SK-N-SH (cell line): ENCODE results near the gene SRRT. TPM values are rescaled to one million over a fixed set of nuclear protein-coding genes. Genes with fewer than 3 reads are reported as not detected.

Experiments
- CTCF ChIA-PET: fragments of 300-600, 350-600 bp; formaldehyde crosslinking; extraction: SDS; loops from one replicate; lab custom pipeline; 2021; lab: Yijun Ruan, JAX
- POLR2A ChIA-PET: fragments of 350-600 bp; sonication (Branson Sonifier 250); formaldehyde crosslinking; extraction: SDS; loops from one replicate; lab custom pipeline; 2020; ENCODE audit warnings: antibody characterized with exemption, inconsistent platforms; lab: Yijun Ruan, JAX
- DNase-seq: peaks from one replicate; pipeline ENCODE4 v3.0.0; 2012
- H2AFZ ChIP-seq: fragments of 200-600 bp; sonication (generic); 2 replicates; pipeline ENCODE4 v1.8.1; 2016; ENCODE audit warnings: antibody characterized with exemption, mild to moderate bottlenecking, low read depth
- H3F3A ChIP-seq: fragments of 200-600 bp; sonication (generic); replicated peaks from 2 replicates; pipeline ENCODE3; 2016; ENCODE audit warnings: antibody characterized with exemption, mild to moderate bottlenecking; ENCODE audit not compliant: insufficient read depth
- H3K27ac ChIP-seq, 2 experiments: fragments of 200-500 bp in 1 of 2; fragments of 200-600 bp in 1 of 2; sonication (Bioruptor generic) in 1 of 2; sonication (generic), shearing (Covaris generic) in 1 of 2; 2 replicates each; pipeline versions ENCODE4 v1.5.1 to v1.6.1; 2014 to 2016; ENCODE audit warnings: low read depth in 2 of 2, inconsistent platforms in 1 of 2, low read length in 1 of 2, mild to moderate bottlenecking in 1 of 2, mixed read lengths in 1 of 2
- H3K27me3 ChIP-seq: fragments of 200-600 bp; sonication (generic), shearing (Covaris generic); 2 replicates; pipeline ENCODE4 v1.6.1; 2016; ENCODE audit warnings: mixed run types; ENCODE audit not compliant: insufficient read depth
- H3K36me3 ChIP-seq, 2 experiments: fragments of 200-500 bp in 1 of 2; fragments of 200-600 bp in 1 of 2; sonication (Bioruptor generic) in 1 of 2; sonication (generic) in 1 of 2; replicated peaks in 1 of 2; 2 replicates each; pipeline versions ENCODE3 to v1.5.1; 2014 to 2016; ENCODE audit warnings: low read length in 1 of 2, mild to moderate bottlenecking in 1 of 2; ENCODE audit not compliant: insufficient read depth in 2 of 2, control insufficient read depth in 1 of 2
- H3K4me1 ChIP-seq, 2 experiments: fragments of 200-500 bp in 1 of 2; fragments of 200-600 bp in 1 of 2; sonication (Bioruptor generic) in 1 of 2; sonication (generic), shearing (Covaris generic) in 1 of 2; 2 replicates each; pipeline versions ENCODE4 v1.5.1 to v1.6.1; 2014 to 2016; ENCODE audit warnings: low read depth in 1 of 2, low read length in 1 of 2, mixed run types in 1 of 2; ENCODE audit not compliant: insufficient read depth in 2 of 2, control insufficient read depth in 1 of 2
- H3K4me2 ChIP-seq: fragments of 200-600 bp; sonication (generic), shearing (Covaris generic); 2 replicates; pipeline ENCODE4 v1.6.1; 2017; ENCODE audit warnings: mixed run types
- H3K4me3 ChIP-seq, 2 experiments: fragments of 200-500 bp in 1 of 2; fragments of 200-600 bp in 1 of 2; sonication (Bioruptor generic) in 1 of 2; sonication (generic), shearing (Covaris generic) in 1 of 2; 2 replicates each; pipeline versions ENCODE4 v1.5.1 to v1.8.1; 2014 to 2016; ENCODE audit warnings: low read depth in 2 of 2, inconsistent platforms in 1 of 2, low read length in 1 of 2, mild to moderate bottlenecking in 1 of 2, mixed read lengths in 1 of 2, moderate library complexity in 1 of 2
- H3K79me2 ChIP-seq: fragments of 200-600 bp; sonication (generic); 2 replicates; pipeline ENCODE4 v1.8.1; 2017; ENCODE audit warnings: mild to moderate bottlenecking; ENCODE audit not compliant: insufficient read depth
- H3K9ac ChIP-seq: fragments of 200-600 bp; sonication (generic); 2 replicates; pipeline ENCODE4 v1.6.1; 2017; ENCODE audit warnings: mixed run types
- H3K9me2 ChIP-seq: fragments of 200-600 bp; sonication (generic); 2 replicates; pipeline ENCODE4 v1.6.1; 2017; ENCODE audit warnings: mixed run types
- H3K9me3 ChIP-seq: fragments of 200-600 bp; sonication (generic); 2 replicates; pipeline ENCODE4 v1.6.1; 2017; ENCODE audit warnings: mixed run types, mild to moderate bottlenecking, moderate library complexity
- H4K20me1 ChIP-seq: fragments of 200-600 bp; sonication (generic); 2 replicates; pipeline ENCODE4 v1.6.1; 2017; ENCODE audit warnings: mild to moderate bottlenecking, mixed run types; ENCODE audit not compliant: insufficient read depth
- CHD2 ChIP-seq: fragments of 150-350 bp; IDR thresholded peaks from 2 replicates; pipeline ENCODE4 v1.6.1; 2018; ENCODE audit warnings: low read length; ENCODE audit not compliant: partially characterized antibody
- CTCF ChIP-seq: fragments of 200-600 bp; sonication (generic); IDR thresholded peaks from 2 replicates; pipeline ENCODE4 v1.6.1; 2017; ENCODE audit warnings: antibody characterized with exemption, mild to moderate bottlenecking, moderate library complexity
- EP300 ChIP-seq, 2 experiments: IDR thresholded peaks; 2 replicates each; pipeline versions ENCODE4 v1.4.0 to v1.6.1; 2012; ENCODE audit warnings: borderline replicate concordance in 1 of 2, low read depth in 1 of 2, low read length in 1 of 2
- EZH2phosphoT487 ChIP-seq: fragments of 200-600 bp; sonication (generic); IDR thresholded peaks from 2 replicates; pipeline ENCODE4 v1.6.1; 2017; ENCODE audit warnings: low read depth, mixed run types, mild to moderate bottlenecking, antibody characterized with exemption, moderate library complexity, borderline replicate concordance
- FOSL2 ChIP-seq: IDR thresholded peaks from 2 replicates; pipeline ENCODE4 v1.4.0; 2012; ENCODE audit warnings: low read depth, mild to moderate bottlenecking, moderate library complexity, borderline replicate concordance
- FOXJ3 ChIP-seq: sonication (generic); formaldehyde crosslinking; IDR thresholded peaks from 2 replicates; pipeline ENCODE4 v1.5.1; 2020; ENCODE audit warnings: mild to moderate bottlenecking, missing genetic modification reagents
- FOXM1 ChIP-seq: IDR thresholded peaks from 2 replicates; pipeline ENCODE4 v1.4.0; 2012; ENCODE audit warnings: low read depth, mild to moderate bottlenecking
- GABPA ChIP-seq: IDR thresholded peaks from 2 replicates; pipeline ENCODE4 v1.4.0; 2012; ENCODE audit warnings: low read depth, mild to moderate bottlenecking
- GATA2 ChIP-seq: sonication (generic); formaldehyde crosslinking; IDR thresholded peaks from 2 replicates; pipeline ENCODE4 v1.5.0; 2020; ENCODE audit warnings: mild to moderate bottlenecking, missing genetic modification reagents
- JUND ChIP-seq: IDR thresholded peaks from 2 replicates; pipeline ENCODE4 v1.4.0; 2012
- MEF2A ChIP-seq: IDR thresholded peaks from 2 replicates; pipeline ENCODE4 v1.4.0; 2012; ENCODE audit warnings: low read depth, borderline replicate concordance
- MXI1 ChIP-seq: IDR thresholded peaks from 2 replicates; pipeline ENCODE4 v1.6.1; 2012; ENCODE audit warnings: mild to moderate bottlenecking, low read depth, low read length, improper control_type of control experiment
- NFIC ChIP-seq: IDR thresholded peaks from 2 replicates; pipeline ENCODE4 v1.4.0; 2012; ENCODE audit warnings: borderline replicate concordance
- NRF1 ChIP-seq: IDR thresholded peaks from 2 replicates; pipeline ENCODE4 v1.6.1; 2012; ENCODE audit warnings: low read depth, mild to moderate bottlenecking, low read length
- RAD21 ChIP-seq: IDR thresholded peaks from 2 replicates; pipeline ENCODE4 v1.6.1; 2012; ENCODE audit warnings: mild to moderate bottlenecking, low read length
- RFX5 ChIP-seq: IDR thresholded peaks from 2 replicates; pipeline ENCODE4 v1.6.1; 2012; ENCODE audit warnings: mild to moderate bottlenecking, improper control_type of control experiment, low read length
- RXRA ChIP-seq: IDR thresholded peaks from 2 replicates; pipeline ENCODE4 v1.4.0; 2012; ENCODE audit warnings: low read depth, mild to moderate bottlenecking, borderline replicate concordance
- SIN3A ChIP-seq: IDR thresholded peaks from 2 replicates; pipeline ENCODE4 v1.6.1; 2012; ENCODE audit warnings: low read depth, mild to moderate bottlenecking, low read length, moderate library complexity, borderline replicate concordance
- USF2 ChIP-seq: fragments of 150-350 bp; IDR thresholded peaks from 2 replicates; pipeline ENCODE4 v1.6.1; 2017; ENCODE audit warnings: antibody characterized with exemption, low read length, low read depth, borderline replicate concordance
- YY1 ChIP-seq: IDR thresholded peaks from 2 replicates; pipeline ENCODE4 v1.4.0; 2012; ENCODE audit warnings: low read depth, mild to moderate bottlenecking
- ZBTB33 ChIP-seq: IDR thresholded peaks from 2 replicates; pipeline ENCODE4 v1.4.0; 2012; ENCODE audit warnings: low read depth, borderline replicate concordance
- WGBS: methylation state at CpG from one replicate; pipeline ENCODE4 v1.1.6; 2017; ENCODE audit warnings: low lambda C conversion rate; 5-methylcytosine and 5-hydroxymethylcytosine counted together
- polyA plus RNA-seq, 3 experiments: library from polyadenylated mRNA; depleted of rRNA; stranded (reverse); fragments of >200 nt; gene quantifications; 2 replicates each; pipeline ENCODE4 v1.2.3, GENCODE V29; 2012

SRRT gene
- polyA plus RNA-seq, 1 of the 3 experiments (the other 2 are of a cell fraction), result 92.7 TPM

- TF ChIP-seq ZBTB33 (peak; percentile 9; the same call in 1 of the 2 replicates), JUND (no peak), FOXJ3 (no peak), MXI1 (peak; percentile 100), EZH2phosphoT487 (no peak), SIN3A (peak; percentile 96), GABPA (no peak; the same call in 1 of the 2 replicates), EP300 (IDR thresholded peaks at IDR 0.05; ENCODE audit: borderline replicate concordance in 1 of 2, low read depth in 1 of 2, low read length in 1 of 2) (no peak; a peak in 1 of 4 replicates), GATA2 (no peak), YY1 (no peak), CHD2 (peak; percentile 82), FOXM1 (no peak)
Measured at GRCh38 chr7:100852048-100852872, 22.6 kb upstream of the SRRT start, which contains the start of gene SLC12A9 (continued).

- H2AFZ ChIP-seq, result no peak overlapping the region
- no peaks in the 10 kb centered on the region for H3K36me3 ChIP-seq
- H3K27ac ChIP-seq, result no peak overlapping the region
- CTCF ChIA-PET, result interaction anchor here (0.6 to 19.3 kb wide), 9 partner anchors 11 to 221 kb away, joined by 3 to 398 read pairs (median 5); partner anchors contain the start of genes EPO, GIGYF1 and POP7
- no peak overlapping the region for H3K9ac ChIP-seq
- H3K4me1 ChIP-seq, result peaks cover 7% of the 10 kb centered on the region in 2 experiments; a peak in 2 of 4 replicates
- H3K4me3 ChIP-seq, result no peak overlapping the region
- POLR2A ChIA-PET, result interaction anchor here (0.8 to 2.9 kb wide), 2 partner anchors 21 to 54 kb away, joined by 3 to 30 read pairs; partner anchors contain the start of gene SRRT
- no peaks in the 10 kb centered on the region for H3K27me3 ChIP-seq
- H4K20me1 ChIP-seq, result no peaks in the 10 kb centered on the region
- H3K9me2 ChIP-seq, result no peaks in the 10 kb centered on the region
- H3K4me2 ChIP-seq, result 0 out of 2 replicates have a peak overlapping the region, but pooled peaks have one; percentile 98
- H3F3A ChIP-seq, result no peaks in the 10 kb centered on the region
- peaks cover 28% of the 10 kb centered on the region; the same call in 1 of the 2 replicates for H3K79me2 ChIP-seq
- 91% methylated on average over 14 of the region's 14 CpGs for WGBS
- no peak for DNase-seq
- TF ChIP-seq USF2 (no peak), MEF2A (no peak), RAD21 (no peak), ZBTB33 (no peak), NFIC (no peak), JUND (no peak), GATA2 (no peak), NRF1 (no peak), RFX5 (no peak), FOSL2 (no peak), CTCF (no peak), CHD2 (no peak), RXRA (no peak)
- TF ChIP-seq, all 33 proteins: peak for 0
- no peaks in the 10 kb centered on the region for H3K9me3 ChIP-seq
Measured at GRCh38 chr7:100854146-100854895, 20.6 kb upstream of the SRRT start.
